ENCODE data around the gene IL1RL2.
A peak's percentile ranks its signal among the peaks of the same experiment; 100 is the strongest.

The IL1RL2 gene

DNA sequence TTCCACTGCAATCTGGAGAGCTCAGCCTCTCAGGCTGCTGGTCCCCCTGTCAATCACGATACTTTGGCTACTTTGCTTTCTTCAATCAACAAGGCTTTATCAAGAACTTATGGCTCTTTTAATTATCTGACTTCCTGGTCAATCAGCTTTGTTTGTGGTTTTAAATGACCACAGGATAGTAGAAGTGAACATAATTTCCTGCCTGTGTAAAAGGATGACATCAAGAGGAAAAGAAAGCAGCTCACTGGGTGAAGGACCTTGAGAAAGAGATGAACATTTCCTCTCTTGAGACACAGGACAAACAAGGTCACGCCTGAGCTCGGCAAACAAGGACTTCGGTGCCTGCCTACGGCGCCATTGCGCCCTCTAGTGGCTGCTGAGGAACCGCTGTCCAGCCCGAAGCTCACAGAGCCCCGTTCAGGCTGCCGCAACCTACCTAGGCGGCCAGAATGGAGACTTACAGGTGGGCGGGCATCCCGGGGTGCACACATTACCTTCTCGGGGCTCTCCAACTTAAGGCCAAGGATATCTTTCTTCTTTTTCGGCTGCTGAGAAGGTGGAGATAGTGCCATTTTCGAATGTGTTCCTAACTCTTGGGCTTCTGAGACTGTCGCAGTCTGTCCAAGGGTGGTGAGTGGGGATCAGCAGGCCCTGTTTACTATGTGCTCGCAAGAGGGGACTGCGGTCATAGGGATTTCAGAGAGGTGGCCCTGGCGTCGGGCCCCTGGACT is 54.0 kb downstream of the IL1RL2 start:
- DNase-seq = peak; percentile 83

- peak; percentile 77 for DNase-seq
Observed at GRCh38 chr2:102241616-102242305, 54.9 kb downstream of the IL1RL2 start.

DNA sequence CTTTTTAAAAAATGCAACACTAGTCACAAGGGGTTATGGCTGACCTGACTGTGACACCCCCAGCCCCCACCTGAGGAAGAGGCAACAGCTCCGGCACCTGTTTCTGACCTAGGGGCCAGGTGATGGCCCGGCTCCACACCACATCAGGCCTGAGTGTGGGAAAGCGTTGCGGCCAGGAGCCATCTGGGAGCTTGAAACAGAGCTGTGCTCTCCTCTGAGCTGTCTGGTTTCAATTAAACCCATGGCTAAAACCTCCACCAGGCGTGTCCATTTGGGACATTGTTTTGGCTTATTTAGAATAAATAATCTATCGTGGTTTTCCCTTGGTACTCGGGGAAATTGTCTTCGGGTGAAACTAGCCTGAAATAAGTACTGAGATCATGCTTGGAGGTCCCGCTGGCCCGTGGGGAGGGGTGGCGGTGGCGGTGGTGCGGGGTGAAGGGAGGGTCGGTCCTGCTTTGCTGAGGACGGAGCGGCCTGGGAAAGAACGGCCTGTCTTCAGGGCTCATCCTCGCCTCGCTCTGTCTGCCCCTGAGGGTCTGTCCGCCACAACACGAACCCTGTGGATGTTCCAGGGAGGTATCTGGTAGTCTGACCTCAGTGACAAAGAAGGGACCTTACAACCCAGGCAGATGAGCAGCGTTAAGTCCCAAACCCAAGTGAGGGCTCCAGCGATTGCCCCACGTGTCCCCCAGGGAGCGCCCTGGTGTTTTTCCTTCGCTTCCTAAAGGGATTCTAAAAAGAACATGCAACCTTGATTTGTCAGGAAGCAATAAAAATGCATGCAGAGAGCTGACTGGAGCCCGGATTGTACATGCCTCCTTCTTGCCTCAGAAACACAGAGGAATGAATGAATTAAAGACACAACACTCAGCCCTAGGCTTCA is 58.7 kb downstream of the IL1RL2 start:
- no peak for DNase-seq

- no peak for DNase-seq
Observed at GRCh38 chr2:102250278-102250821, 63.5 kb downstream of the IL1RL2 start.

GRCh38 chr2:102251042-102251848 is 64.4 kb downstream of the IL1RL2 start:
- no peak for DNase-seq

GRCh38 chr2:102251849-102252203 is 65.0 kb downstream of the IL1RL2 start:
- no peak for DNase-seq

- no peak for DNase-seq
Observed at GRCh38 chr2:102252236-102252635, 65.4 kb downstream of the IL1RL2 start.

GRCh38 chr2:102253140-102253752 is 66.4 kb downstream of the IL1RL2 start:
- no peak for DNase-seq

GRCh38 chr2:102253753-102254150 is 66.9 kb downstream of the IL1RL2 start:
- no peak for DNase-seq

GRCh38 chr2:102256276-102256675 is 69.5 kb downstream of the IL1RL2 start:
- no peak for DNase-seq

DNA sequence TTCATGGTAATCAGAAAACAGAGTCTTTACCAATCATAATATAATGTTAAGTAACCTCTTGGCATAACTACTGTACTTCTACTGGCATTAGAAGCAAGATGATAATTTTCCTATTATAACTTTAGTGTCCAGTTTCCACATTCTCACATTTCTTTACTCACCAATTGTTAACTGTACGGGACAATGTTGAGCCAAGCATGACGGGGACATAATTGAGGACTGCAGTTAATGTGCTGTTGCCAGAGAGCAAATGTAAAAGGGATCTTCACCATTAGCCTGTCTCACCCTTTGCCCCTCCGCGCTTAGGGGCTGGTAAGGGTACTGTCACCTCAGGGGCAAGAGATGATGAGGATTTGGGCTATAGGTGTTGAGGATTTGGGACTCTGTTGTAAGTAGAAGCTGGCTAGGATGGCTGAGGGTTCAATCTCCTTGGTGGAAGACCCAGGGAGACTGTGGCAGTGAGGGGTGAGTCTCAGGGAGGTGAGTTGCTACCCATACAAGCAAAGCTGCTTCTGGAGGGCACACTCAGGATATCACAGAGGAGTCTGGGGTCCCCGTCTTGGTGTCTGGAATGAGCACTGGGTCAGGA is 70.1 kb downstream of the IL1RL2 start:
- DNase-seq = no peak

GRCh38 chr2:102258025-102258385 is 71.2 kb downstream of the IL1RL2 start:
- no peak for DNase-seq

- no peak for DNase-seq
Observed at GRCh38 chr2:102258386-102259074, 71.7 kb downstream of the IL1RL2 start.

- no peak for DNase-seq
Observed at GRCh38 chr2:102261467-102262135, 74.8 kb downstream of the IL1RL2 start.

DNA sequence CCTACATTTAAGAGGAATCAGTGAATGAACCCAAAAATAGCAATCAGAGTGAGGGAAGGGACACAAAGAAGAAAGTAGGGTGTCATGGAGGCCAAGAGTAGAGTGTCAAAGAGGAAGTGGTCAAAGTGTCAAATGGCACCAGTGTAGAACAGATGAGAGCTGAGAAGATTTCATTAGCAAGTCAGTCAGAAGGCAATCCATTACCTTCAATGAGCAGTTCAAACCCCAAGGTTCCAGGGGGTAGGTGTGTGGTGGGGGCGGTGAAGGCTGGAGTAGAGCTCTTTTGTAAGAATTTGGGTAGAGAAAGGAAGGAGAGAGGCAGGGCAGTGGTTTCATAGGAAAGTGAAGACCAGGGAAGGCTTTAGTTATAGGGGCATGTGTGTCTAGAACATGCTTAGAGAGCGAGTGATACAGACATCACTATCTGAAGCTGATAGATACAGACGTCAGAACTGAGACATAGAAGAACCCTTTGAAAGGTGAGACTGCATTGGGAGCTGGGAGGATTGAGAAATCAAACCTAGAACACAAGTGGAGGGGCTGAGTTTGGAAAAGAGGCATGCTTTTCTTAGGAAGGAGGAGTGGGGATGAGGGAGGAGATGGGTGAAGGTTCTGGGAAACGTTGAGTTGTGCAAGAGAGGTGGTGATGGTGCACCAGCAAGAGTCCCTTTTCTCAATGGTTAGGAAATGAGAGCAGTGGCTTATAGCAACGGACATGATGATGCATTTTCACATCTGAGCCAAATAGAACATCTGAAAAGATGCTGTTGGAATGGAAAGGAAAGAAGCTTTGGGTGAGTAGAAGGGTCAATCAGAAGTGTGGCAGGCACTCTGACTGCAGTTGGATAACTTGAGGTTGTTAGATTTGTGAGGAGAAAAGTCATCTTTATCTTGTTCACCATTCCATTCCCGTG is 75.7 kb downstream of the IL1RL2 start:
- DNase-seq = no peak

GRCh38 chr2:102264952-102265351 is 78.1 kb downstream of the IL1RL2 start:
- no peak for DNase-seq

DNA sequence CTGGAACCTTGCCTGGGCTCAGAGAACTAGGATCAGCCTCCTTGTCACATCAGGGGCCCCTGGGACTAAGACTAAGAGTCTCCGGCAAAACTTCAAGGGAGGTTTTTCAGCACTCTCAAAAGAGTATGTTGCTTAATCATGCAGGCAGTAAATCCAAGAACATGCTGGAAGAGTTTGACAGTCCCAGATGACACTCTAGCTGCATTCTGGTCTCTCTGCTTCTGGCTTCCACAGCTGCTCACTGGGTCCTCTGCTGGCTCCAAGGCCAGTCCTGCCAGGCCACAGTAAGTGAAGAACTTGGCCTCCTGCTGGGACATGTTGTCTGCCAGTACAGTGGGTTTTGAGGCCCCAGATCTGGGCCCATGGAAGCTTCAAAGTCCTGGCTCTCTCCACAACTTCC is 79.4 kb downstream of the IL1RL2 start:
- DNase-seq = no peak

- no peak for DNase-seq
Observed at GRCh38 chr2:102267774-102268173, 81.0 kb downstream of the IL1RL2 start.

- no peak for DNase-seq
Observed at GRCh38 chr2:102268510-102269199, 81.8 kb downstream of the IL1RL2 start.
